ENCODE results near the gene NFIA.

The NFIA gene

GRCh38 chr1:61047061-61047460 is 35.3 kb upstream of the NFIA start:
- no peak for TF ChIP-seq CTCF (IDR thresholded peaks at IDR 0.05; ENCODE audit: low read depth, low read length)
- H3K4me1 ChIP-seq = no peaks in the 10 kb centered on the region
- H3K36me3 ChIP-seq = no peaks in the 10 kb centered on the region
- H3K27me3 ChIP-seq = no peaks in the 10 kb centered on the region
- no peaks in the 10 kb centered on the region for H3K9me3 ChIP-seq
- no peak for DNase-seq
- no peak overlapping the region for H3K4me3 ChIP-seq (ENCODE audit: low read depth, low read length)

DNA sequence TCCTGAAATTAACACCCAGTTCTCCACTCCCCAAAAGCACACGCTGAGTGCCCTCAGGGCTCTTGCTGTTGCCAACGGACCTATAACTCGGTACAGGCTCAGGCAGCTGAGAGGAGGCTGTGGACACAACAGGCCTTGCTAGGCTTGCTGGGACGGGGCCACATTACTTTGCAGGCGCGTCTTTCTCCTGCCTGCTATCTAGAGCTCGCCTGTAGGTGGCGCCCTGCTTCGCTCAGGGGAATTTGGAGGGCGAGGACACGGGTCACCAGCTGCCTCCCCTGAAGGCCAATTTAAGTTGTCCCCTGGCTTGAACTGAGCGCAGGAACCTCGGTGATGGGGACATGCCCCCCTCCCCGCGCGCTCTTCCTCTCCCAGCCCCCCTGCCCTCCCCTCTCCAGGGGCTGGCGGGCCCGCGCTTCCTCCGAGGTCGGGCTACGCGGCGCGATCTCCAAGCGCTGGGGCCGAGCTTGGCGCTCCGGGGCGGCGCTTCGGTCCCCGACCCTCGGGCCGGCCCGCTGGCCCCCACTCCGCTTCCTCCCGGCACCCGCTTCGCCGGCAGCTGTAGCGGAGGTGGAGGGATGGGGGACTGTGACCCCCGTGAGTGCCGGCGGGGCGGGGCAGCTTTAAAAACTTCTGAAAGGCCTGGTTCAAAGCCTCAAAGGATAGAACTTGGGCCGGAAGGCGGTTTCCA is 32.4 kb upstream of the NFIA start:
- DNase-seq = peak; percentile 78
- no peaks in the 10 kb centered on the region for H3K27me3 ChIP-seq
- no peaks in the 10 kb centered on the region for H3K9me3 ChIP-seq
- no peaks in the 10 kb centered on the region for H3K4me1 ChIP-seq
- peak overlapping the region; percentile 66 for H3K4me3 ChIP-seq (ENCODE audit: low read depth, low read length)
- peak; percentile 75 for TF ChIP-seq CTCF (IDR thresholded peaks at IDR 0.05; ENCODE audit: low read depth, low read length)
- H3K36me3 ChIP-seq = no peaks in the 10 kb centered on the region

- Histone ChIP-seq H3K27me3 (no peaks in the 10 kb centered on the region), H3K4me3 (ENCODE audit: low read depth, low read length) (peak overlapping the region; percentile 66), H3K9me3 (no peaks in the 10 kb centered on the region), H3K36me3 (no peaks in the 10 kb centered on the region), H3K4me1 (0 out of 2 replicates have a peak, but pooled peaks cover under 1% of the 10 kb centered on the region)
- no peak for TF ChIP-seq CTCF (IDR thresholded peaks at IDR 0.05; ENCODE audit: low read depth, low read length)
- DNase-seq = peak; percentile 27
Observed at GRCh38 chr1:61050541-61051442, 31.6 kb upstream of the NFIA start.

DNA sequence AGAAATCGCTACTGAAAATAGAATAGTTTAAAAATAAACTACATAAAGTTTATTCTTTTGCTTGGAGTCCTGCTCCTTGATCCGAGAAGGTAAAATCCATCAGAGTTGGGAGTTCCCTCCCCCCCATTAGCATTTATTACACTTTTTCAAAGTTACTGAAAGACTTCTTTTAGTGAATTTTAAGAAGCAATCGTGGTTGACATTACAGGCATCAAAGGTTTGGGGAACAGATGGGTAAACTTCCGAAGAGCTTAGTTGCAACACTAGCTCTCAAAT is 31.0 kb upstream of the NFIA start:
- Histone ChIP-seq H3K4me3 (ENCODE audit: low read depth, low read length) (peak overlapping the region; percentile 66; the same call in 1 of the 2 replicates), H3K4me1 (0 out of 2 replicates have a peak, but pooled peaks cover 2% of the 10 kb centered on the region), H3K9me3 (no peaks in the 10 kb centered on the region), H3K36me3 (no peaks in the 10 kb centered on the region), H3K27me3 (no peaks in the 10 kb centered on the region)
- no peak for DNase-seq
- no peak for TF ChIP-seq CTCF (IDR thresholded peaks at IDR 0.05; ENCODE audit: low read depth, low read length)

DNA sequence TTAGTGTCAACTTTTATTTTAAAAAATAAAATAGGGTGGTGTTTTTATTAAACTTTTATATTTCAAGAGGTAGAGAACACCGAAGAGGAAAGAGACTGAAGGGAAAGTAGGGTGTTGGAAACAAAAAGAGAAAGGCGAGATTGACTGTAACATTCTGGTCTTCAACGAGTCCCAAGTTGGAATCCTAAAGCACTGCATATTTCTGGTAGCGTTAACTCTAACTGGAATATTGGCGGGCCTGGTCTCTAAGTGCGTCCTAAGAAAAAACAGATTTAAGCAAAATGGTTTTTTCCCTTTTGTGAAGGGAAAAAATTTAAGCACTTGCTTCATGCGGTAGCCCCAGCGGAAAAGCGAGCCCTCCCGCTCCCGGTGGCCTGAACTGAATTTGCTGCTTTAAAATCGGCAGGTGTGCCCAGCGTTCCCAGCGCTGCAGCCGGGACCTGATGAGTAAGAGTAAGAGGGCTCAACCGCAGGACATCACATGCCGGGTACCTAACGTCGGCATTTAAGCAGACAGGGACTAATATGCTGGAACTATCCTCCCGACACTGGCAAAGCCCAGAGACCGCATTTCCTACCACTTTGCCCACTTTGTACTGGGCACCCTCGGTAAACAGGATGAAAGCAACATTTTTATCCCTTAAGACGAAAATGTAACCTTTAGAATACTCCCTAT is 30.5 kb upstream of the NFIA start:
- no peak overlapping the region for H3K4me3 ChIP-seq (ENCODE audit: low read depth, low read length)
- no peaks in the 10 kb centered on the region for H3K36me3 ChIP-seq
- H3K9me3 ChIP-seq = no peaks in the 10 kb centered on the region
- H3K27me3 ChIP-seq = no peaks in the 10 kb centered on the region
- no peak for DNase-seq
- TF ChIP-seq CTCF (IDR thresholded peaks at IDR 0.05; ENCODE audit: low read depth, low read length) = no peak
- 0 out of 2 replicates have a peak, but pooled peaks cover 2% of the 10 kb centered on the region for H3K4me1 ChIP-seq
